HG02610 (cell line): Measurements from ENCODE around the gene NKX3-2.

Source experiments
- ATAC-seq: cut with Tn5 transposase; IDR thresholded peaks from one replicate; pipeline ENCODE4 v1.9.1; 2021; ENCODE audit warnings: mild to moderate bottlenecking, moderate library complexity; ENCODE audit not compliant: unreplicated experiment

Gene NKX3-2

DNA sequence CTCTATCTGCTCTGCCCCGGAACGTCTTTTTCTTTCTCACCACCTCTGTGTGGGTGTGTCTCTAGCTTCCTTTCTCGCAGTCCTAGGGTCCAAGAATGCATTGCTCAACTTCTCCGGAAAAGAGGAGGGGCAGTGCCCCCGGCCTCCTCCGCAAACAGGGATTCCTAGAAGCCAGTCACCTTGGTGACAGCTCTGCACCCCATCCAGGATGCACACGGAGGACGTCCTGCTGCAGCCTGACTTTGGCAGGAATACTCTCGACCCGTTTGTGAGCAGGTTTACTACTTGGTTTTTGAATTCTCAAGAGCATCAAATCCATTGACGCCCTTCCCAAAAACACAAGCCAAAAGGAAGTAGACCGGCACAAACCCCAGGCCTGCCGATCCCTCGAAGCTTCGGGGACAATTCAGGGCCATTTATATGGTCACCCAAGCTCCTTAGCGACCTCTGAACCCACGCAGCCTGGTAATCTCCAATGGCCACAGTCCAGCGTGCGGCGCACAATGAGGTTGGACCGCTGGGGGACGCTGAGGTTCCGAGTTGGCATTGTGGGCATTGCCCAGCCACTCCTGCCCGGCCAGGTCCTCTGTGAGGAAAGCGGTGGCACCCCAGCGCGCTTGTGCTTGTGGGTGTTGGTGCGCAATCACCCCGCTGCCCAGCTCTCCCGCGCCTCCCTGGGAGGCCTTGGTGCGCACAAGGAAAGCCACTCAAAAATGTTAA is 9.8 kb downstream of the NKX3-2 start:
- ATAC-seq = no peak

DNA sequence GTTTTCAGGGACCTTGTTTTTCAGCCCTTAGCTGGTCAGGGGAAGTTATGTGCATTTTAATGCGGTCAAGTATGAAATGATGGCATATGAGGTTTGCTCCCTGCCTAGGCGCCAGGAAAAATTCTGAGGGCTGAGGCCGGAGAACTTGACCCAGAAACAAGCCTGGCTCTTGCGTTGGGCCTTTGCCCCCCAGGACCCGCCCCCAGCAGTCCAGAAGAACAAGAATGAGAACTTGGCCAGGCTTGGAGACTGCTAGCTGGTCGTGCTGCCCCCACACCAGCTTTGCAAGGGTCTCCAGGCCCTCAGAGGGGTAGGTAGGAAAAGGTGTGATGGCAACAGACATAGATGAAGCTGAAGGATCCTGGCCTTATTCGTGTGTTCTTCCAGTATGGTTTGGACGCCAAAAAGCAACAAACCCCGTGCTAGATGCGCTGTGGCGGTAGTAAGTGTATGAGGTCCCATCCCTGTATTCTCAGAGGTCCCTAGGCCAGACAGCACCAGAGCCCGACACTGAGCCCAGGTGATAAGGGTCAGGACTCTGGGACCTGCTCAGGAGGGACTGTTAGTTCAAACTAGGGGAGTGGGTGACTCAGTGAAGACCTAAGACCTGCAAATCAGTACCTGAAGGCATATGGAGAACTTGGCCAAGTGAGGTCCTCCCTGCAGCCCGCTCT is 10.5 kb downstream of the NKX3-2 start:
- no peak for ATAC-seq

DNA sequence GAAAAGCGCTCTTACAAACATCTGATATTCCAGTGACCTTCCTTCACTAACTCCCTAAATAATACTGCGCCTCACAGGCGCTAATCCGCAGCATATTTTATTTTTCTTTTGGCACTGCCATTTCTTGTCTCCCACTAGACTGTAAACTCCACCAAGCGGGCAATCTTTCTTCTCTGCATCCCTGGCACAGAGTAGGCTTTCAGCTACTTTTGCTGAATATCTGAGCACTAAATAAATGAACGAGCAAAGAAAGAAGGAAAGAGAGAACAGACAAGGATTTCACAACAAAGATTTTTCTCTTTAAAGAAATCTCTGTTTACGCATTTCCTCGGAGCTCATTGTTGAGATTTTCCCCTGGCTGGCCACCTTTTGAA is 12.7 kb downstream of the NKX3-2 start:
- ATAC-seq = no peak

DNA sequence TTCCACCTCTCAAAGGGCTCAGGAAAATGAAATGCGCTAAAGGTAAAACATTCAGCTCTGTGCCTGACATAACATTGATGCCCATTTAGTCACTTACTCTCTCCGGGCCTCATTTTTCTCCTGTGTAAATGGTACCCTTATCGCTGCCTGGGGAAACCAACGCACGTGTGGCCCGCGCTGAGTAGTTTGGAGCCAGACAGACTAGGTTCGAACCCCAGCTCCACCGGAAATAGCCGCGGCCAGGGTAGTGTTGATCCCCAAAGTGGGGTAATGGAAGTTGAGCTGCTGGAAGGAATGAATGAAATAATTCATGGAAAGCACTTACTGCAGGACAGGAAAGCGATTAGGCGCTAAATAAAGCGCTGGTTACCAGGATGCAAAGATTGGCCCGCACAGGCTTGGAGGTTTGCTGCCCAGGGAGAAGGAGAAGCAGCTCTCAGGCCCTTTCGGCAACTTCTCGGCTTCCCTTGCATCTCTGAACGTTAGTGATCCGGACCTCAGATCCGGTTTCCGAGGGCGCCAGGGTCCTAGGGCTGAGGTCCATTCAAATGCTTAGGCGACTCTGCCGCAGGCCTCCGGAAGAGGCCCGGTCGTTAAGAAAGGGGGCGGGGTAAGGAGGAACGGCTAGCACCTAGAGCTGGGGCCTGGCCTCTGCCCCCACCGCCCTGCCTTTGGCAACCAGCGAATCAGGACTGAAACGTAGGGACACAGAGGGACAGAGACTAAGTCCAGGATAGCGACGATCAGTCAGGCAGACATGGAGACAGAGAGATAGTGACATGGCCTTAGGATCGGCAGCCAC is 13.3 kb downstream of the NKX3-2 start:
- no peak for ATAC-seq

DNA sequence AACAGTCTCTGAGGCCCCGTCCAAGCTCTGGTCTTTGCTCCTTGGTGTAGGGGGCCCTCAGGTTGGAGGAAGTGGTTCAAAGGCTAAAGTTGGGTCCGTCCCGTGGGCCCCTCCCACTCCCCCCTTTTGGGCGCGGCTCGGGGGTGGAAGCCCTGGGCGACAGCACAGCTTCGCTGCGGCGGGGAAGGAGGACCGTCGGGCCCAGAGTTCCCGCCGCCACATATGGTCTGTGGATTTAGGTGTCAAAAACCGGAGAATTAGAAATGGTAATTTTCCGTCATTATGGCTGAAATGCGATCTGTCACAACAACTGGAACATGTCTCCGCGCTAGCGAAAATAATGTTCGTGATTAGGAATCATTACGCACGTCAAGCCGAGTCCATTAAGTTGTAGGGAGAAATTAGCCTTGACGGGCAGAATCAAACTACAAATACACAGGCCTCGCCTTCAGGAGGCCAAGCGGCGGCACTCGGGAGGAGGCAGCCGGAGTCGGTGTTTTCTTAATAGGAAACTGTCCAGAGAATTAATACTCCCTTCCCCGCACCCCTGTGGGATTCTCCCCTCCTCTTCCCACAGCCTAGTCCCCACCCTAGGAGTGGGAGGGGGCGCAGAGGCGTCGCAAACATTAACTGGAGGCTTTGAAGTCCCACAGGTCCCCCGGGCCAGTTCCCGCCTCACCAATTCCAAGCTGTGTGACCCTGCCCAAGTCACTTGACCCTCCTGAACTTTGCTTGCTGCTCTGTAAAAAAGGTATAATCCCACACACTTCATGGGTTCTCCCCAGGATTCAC is 15.0 kb downstream of the NKX3-2 start:
- ATAC-seq = no peak

DNA sequence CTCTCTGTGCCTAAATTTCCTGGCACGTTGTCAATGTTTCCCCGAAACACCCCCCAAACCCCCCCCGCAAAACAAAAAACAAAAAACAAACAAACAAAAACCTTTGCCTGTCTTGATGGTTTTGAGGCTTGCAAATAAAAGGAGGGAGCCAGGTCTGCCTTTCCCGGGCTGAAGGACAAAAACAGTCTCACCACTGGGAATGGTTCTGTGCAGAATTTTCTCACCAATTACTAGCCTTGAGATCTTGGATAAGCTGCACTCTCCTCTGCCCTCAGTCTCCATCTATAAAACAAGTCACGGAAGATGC is 15.5 kb downstream of the NKX3-2 start:
- ATAC-seq = no peak

DNA sequence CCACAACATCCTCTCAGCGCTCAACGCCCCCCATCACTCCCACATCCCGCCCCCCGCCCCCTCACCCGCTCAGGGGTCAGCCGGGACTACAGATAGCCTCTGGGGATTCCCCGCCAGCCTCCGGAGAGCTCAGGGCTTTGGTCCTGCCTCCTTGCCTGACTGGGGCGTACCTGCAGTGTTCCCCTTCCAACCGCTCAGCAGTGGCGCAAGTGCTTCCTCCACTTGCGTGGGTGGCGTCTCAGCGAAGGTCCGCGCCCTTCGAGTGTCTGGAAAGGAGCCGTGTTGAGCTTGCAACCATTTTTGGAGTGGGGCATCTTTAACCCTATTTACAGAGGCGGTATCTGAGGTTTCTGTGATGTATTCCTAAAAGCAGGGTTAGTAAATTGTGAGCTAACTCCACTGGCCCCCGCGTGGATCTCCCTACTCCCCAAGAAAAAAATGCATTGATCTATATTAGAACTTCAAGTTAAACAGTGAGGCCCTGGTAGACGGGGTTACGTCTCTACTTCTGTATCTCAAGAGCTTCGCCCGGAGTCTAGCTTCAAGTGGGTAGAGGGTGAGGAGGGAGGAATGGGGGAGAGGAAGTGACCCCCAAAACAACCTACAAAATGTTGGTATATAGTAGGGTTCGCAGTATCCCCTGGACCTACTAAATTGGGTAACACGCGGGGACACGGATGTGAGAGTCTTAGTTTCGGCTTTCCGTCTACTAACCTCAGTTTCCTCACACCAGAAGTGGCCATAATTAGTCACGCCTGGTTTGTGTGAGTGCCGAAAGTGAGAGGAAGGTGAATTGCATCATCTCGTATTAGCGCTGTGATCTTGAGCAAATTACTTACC is 16.1 kb downstream of the NKX3-2 start:
- ATAC-seq = peak; percentile 76

DNA sequence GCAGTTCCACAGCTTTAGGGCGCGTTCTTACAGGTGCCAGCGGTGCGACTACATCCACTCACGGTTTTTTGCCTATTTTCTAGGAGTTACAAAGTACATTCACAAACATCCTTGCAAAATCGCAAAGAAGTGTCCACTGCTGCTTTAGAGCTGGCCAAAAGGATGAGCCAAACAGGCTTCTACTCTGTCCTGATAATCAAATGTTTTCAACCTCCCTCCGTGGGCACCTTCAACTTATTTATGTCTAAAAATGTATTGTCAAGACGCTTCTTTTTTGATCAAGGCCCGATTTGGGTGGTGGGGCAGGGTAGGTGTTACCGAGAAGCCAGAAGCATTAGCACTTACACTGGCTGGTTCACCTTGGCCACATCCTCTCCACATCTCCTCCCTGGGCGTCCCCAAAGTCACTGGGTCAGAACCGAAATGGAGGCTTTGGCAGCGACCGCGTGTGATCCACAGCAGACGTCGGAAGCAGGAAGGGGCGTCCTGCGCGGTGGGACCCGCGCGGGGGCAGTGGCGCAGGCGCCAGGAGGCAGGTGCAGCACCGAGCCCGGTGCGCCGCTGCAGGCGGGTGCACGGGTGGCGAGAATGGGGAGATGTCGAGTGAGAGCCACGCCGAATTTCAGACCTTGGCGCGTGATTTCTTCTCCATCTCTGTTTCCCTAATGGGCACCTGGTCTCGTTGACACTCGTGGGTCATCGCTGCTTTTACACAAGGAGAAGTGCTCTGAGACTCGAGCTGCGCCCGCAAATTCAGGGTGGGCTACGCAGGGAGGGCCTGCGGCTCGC is 16.9 kb downstream of the NKX3-2 start:
- ATAC-seq = peak; percentile 24

DNA sequence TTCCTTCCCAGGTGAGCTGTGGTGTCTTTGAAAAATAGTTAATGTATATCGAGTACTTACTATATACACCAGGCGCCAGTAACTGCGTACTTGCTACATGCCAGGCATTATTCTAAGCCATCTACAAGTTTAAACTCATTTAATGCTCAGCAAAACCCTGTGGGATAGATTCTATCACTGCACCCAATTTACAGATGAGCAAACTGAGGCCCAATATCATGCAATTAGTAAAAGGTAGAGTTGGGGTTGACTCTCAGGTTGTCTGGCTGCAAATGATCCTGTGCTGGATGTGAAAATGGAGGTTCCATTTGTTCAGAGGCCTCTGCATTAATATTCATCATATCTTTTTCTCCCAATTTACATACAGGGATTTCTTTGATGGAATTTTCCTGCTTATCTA is 17.6 kb downstream of the NKX3-2 start:
- ATAC-seq = no peak

DNA sequence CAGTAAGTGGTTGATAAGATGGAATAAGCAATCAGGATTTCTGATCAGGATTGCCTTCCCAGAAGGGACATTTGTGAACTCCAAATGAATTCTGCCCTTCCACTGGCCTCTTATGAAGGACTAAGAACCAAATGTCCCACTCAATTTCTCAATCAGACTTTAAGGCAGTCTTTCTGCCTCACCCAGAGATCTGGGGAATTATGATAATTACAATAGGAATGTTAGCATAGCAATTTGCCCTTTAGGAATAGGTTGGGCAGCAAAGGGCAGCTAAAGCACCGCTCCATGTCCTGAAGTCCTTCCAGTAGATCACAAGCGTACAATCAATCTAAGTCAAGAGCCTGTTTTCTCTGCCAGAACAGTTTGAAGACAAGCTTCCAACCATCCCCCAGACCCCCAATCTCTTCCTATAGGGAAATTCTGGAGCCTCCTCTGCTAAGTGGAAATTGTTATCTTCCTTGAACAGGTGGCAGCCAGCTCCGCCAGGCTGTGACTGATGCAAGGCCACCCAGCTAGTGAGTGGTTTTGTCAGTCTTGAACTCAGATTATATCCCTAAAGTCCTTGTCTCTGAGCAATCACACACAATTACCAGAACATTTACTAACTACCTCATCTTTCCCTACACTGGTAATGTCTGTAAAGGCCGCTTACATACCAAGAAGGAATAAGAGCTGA is 18.6 kb downstream of the NKX3-2 start:
- ATAC-seq = no peak

DNA sequence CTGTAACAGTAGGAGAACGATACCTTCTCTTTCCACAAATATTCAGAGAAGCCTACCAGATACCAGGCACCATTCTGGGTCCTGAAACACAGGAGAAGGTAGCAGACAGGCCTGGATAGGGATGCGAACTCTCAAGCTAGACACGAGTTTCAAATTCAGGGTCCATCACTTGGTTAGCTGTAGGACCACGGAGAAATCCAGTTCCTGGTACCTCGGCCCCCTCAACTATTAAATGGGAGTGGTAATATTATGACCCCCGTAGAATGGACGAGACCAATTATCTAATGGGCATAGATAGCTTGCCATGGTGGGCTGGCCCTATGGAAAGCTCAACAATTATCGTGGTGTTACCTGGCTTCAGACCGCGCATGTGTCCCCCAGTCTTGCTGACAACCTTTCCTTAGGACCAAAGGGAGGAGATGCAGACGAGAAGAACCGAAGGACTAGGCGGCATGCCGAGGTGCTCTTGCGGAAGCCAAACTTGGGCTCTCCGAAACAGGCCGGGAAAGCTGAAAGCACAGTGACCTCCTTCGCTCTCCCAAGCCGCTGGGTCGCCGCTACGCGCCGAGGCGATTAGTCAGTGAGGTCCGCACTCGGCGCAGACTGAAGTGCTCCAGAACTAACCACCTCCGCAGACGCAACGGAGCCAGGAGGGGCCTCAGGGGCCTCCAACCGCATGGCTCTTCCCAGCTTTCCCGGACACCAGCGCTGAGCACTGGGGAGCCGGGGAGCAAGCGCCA is 19.6 kb downstream of the NKX3-2 start:
- ATAC-seq = no peak

DNA sequence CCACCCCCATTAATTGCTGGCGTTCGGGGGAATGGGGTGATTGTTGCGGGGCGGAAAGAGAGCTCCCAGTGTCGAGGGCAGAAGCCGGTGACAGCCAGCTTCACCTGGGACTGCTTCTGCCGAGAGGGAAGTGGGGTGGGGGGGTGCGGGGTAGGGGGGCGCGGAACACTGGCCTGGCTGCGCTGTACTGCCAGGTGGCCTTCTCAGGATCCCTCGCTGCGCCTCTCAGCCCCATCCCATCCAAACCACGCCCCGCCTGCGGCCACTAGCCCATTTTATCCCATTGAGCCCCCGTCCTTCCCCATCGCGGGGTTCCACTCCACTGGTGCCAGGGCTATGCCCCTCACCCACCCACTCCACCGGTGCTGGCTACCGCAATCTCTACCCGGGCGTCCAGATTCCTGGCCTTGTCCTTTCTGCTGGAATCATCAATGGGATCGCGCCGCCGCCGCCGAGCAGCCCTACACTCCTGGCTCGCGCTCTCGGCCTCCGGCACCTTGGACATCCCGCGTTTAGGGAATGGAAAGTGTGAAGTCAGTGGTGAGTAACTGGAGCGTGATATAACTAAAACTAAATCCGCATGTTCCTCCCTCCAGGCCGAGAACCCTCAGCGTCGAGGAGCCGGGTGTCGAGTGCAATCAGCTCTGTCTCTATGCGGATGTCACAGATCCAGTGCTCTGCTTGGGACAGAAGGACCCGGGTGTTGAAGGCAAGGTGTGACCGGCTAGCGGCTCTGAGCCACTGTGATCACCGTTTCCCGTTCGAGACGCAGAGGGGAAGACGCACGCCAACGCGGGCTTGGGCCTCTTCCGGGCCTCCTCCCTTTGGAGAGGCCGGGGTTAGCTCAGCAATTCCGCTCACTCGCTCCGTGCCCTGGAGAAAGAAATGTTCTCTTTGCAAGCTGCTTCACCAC is 20.5 kb downstream of the NKX3-2 start:
- no peak for ATAC-seq

DNA sequence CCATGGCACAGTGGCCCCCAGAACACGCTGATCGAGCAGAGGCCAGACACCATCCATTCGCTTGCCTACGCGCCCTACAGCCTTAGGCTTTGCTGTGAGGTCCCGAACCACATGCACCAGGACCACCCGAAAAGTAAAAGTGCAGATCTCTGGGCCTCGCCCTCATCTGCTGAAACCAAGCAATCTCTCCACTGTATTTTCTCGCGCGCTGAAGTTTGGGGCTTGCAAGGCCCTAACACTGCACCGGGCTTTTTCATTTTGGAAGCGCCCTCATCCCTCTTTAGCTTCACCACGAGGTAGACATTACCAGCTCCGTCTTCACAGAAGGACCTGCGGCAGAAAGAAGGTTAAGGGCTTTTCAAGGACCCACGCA is 21.2 kb downstream of the NKX3-2 start:
- ATAC-seq = no peak

DNA sequence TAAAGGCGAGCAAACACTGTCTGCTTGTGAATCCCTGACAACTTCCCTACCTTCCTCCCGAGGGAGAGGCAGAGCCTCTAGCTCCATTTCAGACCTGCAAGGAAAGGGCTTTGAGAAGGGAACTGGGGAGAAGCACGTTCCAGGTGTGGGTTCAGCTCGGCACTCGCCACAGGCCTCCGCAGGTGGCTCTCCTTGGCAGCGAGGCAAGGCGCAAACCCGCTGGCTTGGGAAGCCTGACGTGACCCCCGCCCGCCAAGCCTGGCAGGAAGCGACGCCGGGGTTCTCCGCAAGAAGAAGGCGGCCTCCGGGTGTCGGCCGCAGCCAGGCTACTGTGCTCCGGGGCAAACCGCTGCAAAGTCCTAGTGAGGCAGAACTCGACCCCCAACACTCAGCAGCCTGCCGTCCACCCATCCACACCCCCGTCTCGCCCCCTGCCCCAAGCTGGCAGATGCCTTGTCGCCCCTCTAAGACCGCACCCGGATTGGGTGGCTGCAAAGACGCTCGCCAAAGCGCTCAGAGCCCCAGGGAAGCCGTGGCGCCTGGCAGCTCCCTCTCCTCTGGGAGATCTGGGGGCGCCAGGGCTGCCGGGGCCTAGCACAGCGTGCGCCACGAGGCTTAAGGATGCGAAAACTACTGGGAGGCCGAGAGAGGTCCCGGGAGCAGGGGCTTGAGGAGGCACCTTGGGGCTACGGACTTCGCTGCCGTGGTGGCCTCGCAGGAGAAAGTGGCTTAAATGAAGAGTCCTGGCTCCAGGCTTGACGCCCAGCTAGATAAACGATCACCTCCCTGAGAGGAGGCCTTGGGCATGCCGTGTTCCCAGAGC is 21.8 kb downstream of the NKX3-2 start:
- no peak for ATAC-seq

DNA sequence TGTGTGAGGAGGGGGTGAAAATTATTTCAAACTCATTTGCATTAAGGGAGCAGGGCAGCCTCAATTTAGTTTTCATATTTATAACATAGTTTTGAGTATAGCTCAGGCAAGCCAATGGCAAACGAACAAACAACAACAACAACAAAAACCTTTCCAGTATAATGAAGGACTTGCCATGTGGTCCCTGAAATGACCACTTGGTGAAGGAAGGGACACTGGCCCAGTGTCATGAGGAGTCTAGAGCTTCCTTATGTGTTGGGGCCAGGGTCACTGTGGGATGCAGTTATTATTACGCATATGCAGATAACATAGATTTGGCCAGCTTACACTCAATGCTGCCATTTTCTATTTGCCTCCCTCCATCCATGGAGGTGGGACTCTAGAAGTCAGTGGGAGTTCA is 23.3 kb downstream of the NKX3-2 start:
- ATAC-seq = no peak

DNA sequence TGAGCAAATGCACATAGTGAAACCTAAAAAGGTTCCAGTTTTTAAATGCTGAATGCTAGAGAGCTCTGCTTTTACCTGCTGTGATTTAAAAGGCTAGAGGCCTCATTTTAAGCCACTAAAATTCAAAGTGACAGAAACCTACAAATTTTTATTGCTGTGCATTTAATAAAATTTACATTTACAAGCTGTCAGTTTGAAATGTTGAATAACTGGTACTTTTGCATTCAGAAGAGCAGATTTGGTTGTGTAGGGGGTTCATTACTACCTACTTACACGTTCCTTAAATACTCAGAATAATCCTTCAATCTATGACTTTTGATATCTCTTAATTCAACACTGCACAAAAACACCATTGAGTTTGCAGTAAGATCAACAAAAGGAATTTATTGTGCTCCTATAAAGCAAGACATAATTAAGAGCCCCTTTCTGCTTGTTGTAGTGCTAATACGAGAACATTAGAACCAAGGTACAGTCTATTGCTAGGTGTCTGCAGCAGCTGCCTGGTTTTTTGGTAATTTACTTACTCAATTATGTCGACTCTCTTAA is 27.9 kb downstream of the NKX3-2 start:
- ATAC-seq = no peak
